Keratinocyte (primary cell): Measurements from ENCODE around the gene OSR1. TPM values are rescaled to one million over a fixed set of nuclear protein-coding genes. Genes with fewer than 3 reads are reported as not detected.

Source experiments
- DNase-seq: peaks from one replicate; pipeline ENCODE4 v3.0.0-alpha.2; 2011; ENCODE audit warnings: low read depth, missing footprints, low spot score
- FAIRE-seq: peaks from 2 replicates; lab custom pipeline; 2011; peaks lifted over from hg19 to GRCh38; lab: Jason Lieb, UNC
- H2AFZ ChIP-seq: 2 replicates; pipeline ENCODE4 v1.6.0; 2012; ENCODE audit warnings: low read length, control low read depth, inconsistent platforms; ENCODE audit not compliant: control insufficient read depth
- H3K27ac ChIP-seq: 2 replicates; pipeline ENCODE4 v1.5.1; 2011; ENCODE audit warnings: low read length; ENCODE audit not compliant: control insufficient read depth, insufficient read depth
- H3K27me3 ChIP-seq: 3 replicates; pipeline ENCODE4 v1.6.0; 2011; ENCODE audit warnings: low read length; ENCODE audit not compliant: control insufficient read depth, insufficient read depth; ENCODE audit errors: extremely low read depth
- H3K36me3 ChIP-seq, 2 experiments: 2 replicates in 1 of 2; 3 replicates in 1 of 2; pipeline ENCODE4 v1.5.1; 2011; ENCODE audit warnings: low read length in 2 of 2, mild to moderate bottlenecking in 1 of 2; ENCODE audit not compliant: control insufficient read depth in 2 of 2, insufficient read depth in 2 of 2; ENCODE audit errors: extremely low read depth in 1 of 2
- H3K4me1 ChIP-seq: 3 replicates; pipeline ENCODE4 v1.5.1; 2011; ENCODE audit warnings: low read length; ENCODE audit not compliant: control insufficient read depth, insufficient read depth; ENCODE audit errors: extremely low read depth
- H3K4me2 ChIP-seq: 3 replicates; pipeline ENCODE4 v1.6.0; 2011; ENCODE audit warnings: low read depth, low read length; ENCODE audit not compliant: control insufficient read depth, insufficient read depth; ENCODE audit errors: extremely low read depth
- H3K4me3 ChIP-seq, 3 experiments: fragments of 200-600 bp in 1 of 3; sonication (generic) in 1 of 3; 2 replicates in 2 of 3; 3 replicates in 1 of 3; pipeline ENCODE4 v1.5.1; 2011 to 2016; ENCODE audit warnings: low read length in 3 of 3, mild to moderate bottlenecking in 3 of 3, control low read depth in 2 of 3, inconsistent platforms in 1 of 3, low read depth in 1 of 3, mixed read lengths in 1 of 3, mixed run types in 1 of 3, moderate library complexity in 1 of 3; ENCODE audit not compliant: control insufficient read depth in 2 of 3, insufficient read depth in 2 of 3; ENCODE audit errors: extremely low read depth in 1 of 3
- H3K79me2 ChIP-seq: 2 replicates; pipeline ENCODE4 v1.6.0; 2012; ENCODE audit warnings: low read length; ENCODE audit not compliant: control insufficient read depth, insufficient read depth
- H3K9ac ChIP-seq: 3 replicates; pipeline ENCODE4 v1.6.0; 2011; ENCODE audit warnings: low read length; ENCODE audit not compliant: control insufficient read depth, insufficient read depth; ENCODE audit errors: extremely low read depth
- H3K9me1 ChIP-seq: 3 replicates; pipeline ENCODE4 v1.6.0; 2011; ENCODE audit warnings: low read length; ENCODE audit not compliant: control insufficient read depth, insufficient read depth; ENCODE audit errors: extremely low read depth
- H3K9me3 ChIP-seq: 2 replicates; pipeline ENCODE4 v1.5.1; 2012; ENCODE audit warnings: low read depth, low read length; ENCODE audit not compliant: control insufficient read depth
- H4K20me1 ChIP-seq: 3 replicates; pipeline ENCODE4 v1.6.0; 2011; ENCODE audit warnings: low read length; ENCODE audit not compliant: control insufficient read depth, insufficient read depth; ENCODE audit errors: extremely low read depth
- CTCF ChIP-seq, 3 experiments: IDR thresholded peaks in 1 of 3; conservative IDR thresholded peaks in 1 of 3; optimal IDR thresholded peaks in 1 of 3; 2 replicates in 2 of 3; 3 replicates in 1 of 3; pipeline versions ENCODE3 to v1.5.1; 2011; ENCODE audit warnings: low read length in 3 of 3, mild to moderate bottlenecking in 3 of 3, moderate library complexity in 2 of 3, control low read depth in 1 of 3, inconsistent platforms in 1 of 3; ENCODE audit not compliant: insufficient read depth in 2 of 3; ENCODE audit errors: extremely low read depth in 1 of 3
- EZH2 ChIP-seq: IDR thresholded peaks from one replicate; pipeline ENCODE4 v1.6.1; 2012; ENCODE audit warnings: inconsistent platforms, mild to moderate bottlenecking, low read length, moderate library complexity
- dilution Hi-C: fragments of 300-500 bp; cut with MboI; formaldehyde crosslinking; loops from one replicate; pipeline ENCODE4 v1.7.0; 2020; ENCODE audit warnings: low sequenced_read_pairs; ENCODE audit not compliant: extremely low pct_ligation_motif_present
- polyA plus RNA-seq, 5 experiments: library from polyadenylated mRNA; depleted of rRNA in 3 of 5; stranded (reverse) in 3 of 5; stranded (forward) in 1 of 5; unstranded in 1 of 5; fragments of >200 nt; gene quantifications; 1 replicate in 1 of 5; 2 replicates in 3 of 5; 3 replicates in 1 of 5; pipeline versions ENCODE4 v1.2.1 to v1.2.3, GENCODE V29; 2011 to 2012; ENCODE audit warnings: missing spikeins in 2 of 5, low read depth in 1 of 5, low replicate concordance in 1 of 5

Gene OSR1
- polyA plus RNA-seq, 1 donor (not counting 4 experiments of a cell fraction or from before 2014, with no cell fraction given) = 0.09 TPM

GRCh38 chr2:19362755-19363473 lies 4.5 kb upstream of the OSR1 start:
- Histone ChIP-seq H3K4me2 (peak overlapping the region; percentile 91), H3K79me2 (no peaks in the 10 kb centered on the region), H4K20me1 (no peaks in the 10 kb centered on the region), H3K9ac (peak overlapping the region; percentile 57), H3K36me3 (no peaks in the 10 kb centered on the region), H3K9me1 (no peaks in the 10 kb centered on the region), H2AFZ (peak overlapping the region; percentile 92), H3K27ac (no peak overlapping the region), H3K4me3 (peak overlapping the region; percentile 35 to 94 (median 83)), H3K4me1 (peaks cover 4% of the 10 kb centered on the region), H3K9me3 (no peaks in the 10 kb centered on the region), H3K27me3 (peaks cover 55% of the 10 kb centered on the region)
- dilution Hi-C loops = loop anchor here (25.0 kb wide), 1 partner anchor 499 kb away; no protein-coding TSS in a partner anchor
- DNase-seq = no peak
- FAIRE-seq = peak; percentile 66
- TF ChIP-seq CTCF (optimal IDR thresholded peaks at IDR 0.05 in 1 of 3, IDR thresholded peaks at IDR 0.05 in 1 of 3, conservative IDR thresholded peaks at IDR 0.05 in 1 of 3; ENCODE audit: extremely low read depth in 1 of 3, insufficient read depth in 2 of 3, low read length in 3 of 3) (peak; percentile 68 to 79 (median 69)), EZH2 (no peak)

GRCh38 chr2:19362094-19362754 lies 3.8 kb upstream of the OSR1 start:
- Histone ChIP-seq H3K36me3 (no peaks in the 10 kb centered on the region), H3K9me3 (no peaks in the 10 kb centered on the region), H3K9me1 (no peaks in the 10 kb centered on the region), H3K4me2 (peak overlapping the region; percentile 91), H3K79me2 (no peaks in the 10 kb centered on the region), H3K4me1 (peaks cover 10% of the 10 kb centered on the region), H3K27ac (no peak overlapping the region), H3K4me3 (peak overlapping the region; percentile 35 to 94 (median 83)), H3K9ac (peak overlapping the region; percentile 57), H4K20me1 (no peaks in the 10 kb centered on the region), H3K27me3 (peaks cover 62% of the 10 kb centered on the region), H2AFZ (peak overlapping the region; percentile 92)
- no peak for DNase-seq
- dilution Hi-C loops = loop anchor here (25.0 kb wide), 1 partner anchor 500 kb away; no protein-coding TSS in a partner anchor
- peak; percentile 9 for FAIRE-seq
- TF ChIP-seq EZH2 = no peak
- TF ChIP-seq CTCF (optimal IDR thresholded peaks at IDR 0.05 in 1 of 3, IDR thresholded peaks at IDR 0.05 in 1 of 3, conservative IDR thresholded peaks at IDR 0.05 in 1 of 3; ENCODE audit: extremely low read depth in 1 of 3, insufficient read depth in 2 of 3, low read length in 3 of 3) = no peak
